ENCODE measurements around the gene L3MBTL2.
"Not testable (repeated sequence)": the region's sequence is repeated elsewhere in the genome, so short reads cannot be mapped to it uniquely, and the experiment has no call there.

Gene L3MBTL2

DNA sequence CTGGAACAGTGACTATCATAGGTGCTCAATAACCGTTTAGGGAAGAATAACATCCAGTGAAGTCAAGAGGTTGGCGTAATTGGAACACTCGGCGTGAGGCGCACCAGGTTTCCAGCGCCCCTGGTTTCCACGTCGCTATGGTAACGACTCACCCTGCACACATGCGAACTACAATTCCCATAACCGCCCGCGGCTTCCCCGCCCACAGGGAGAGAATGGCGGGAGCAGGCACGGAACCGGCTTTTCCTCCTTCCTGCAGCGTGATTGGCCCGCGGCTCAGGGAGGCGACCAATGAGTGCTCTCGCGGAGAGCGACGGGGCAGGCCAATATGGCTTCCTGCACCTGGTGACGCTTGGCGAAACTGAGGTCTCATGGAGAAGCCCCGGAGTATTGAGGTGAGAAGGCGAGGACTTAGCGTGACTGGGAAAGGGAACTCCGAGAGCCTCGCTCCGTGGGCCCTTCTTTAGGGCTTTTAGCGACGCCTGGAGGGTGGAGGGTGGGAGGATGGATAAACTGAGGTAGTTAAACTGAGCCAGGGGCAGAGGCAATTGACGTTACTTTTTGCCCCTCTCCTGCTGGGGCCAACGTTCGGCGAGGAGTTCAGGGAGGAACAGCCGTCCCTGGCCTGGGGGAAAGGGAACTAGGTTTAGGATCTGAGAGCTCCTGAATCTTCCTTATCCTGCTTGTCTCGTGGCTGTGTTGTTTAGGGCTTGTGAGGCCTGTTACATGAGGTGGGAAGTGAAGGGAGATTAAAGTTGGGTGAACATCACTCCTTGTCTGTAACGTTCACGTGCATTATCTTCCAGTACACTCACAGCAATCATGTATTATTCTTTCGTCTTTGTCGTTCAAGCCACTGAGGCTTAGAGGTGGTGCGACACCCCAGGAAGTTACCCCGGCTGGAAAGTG, at the start of gene L3MBTL2:
TSS of gene L3MBTL2 (plus strand) at position 321 of the 909 bp plus-strand sequence. CDS start at position 372, 51 bp downstream.
- peak; percentile 98 for DNase-seq (ENCODE audit: low read depth)

- no peak for DNase-seq (ENCODE audit: low read depth)
These were observed 48.0 kb upstream of the L3MBTL2 start for GRCh38 chr22:41157083-41157482.

GRCh38 chr22:41169157-41169556, 36.0 kb upstream of the L3MBTL2 start:
- no peak for DNase-seq (ENCODE audit: low read depth)

- DNase-seq (ENCODE audit: low read depth): no peak
These were observed 33.1 kb upstream of the L3MBTL2 start for GRCh38 chr22:41171996-41172395.

DNA sequence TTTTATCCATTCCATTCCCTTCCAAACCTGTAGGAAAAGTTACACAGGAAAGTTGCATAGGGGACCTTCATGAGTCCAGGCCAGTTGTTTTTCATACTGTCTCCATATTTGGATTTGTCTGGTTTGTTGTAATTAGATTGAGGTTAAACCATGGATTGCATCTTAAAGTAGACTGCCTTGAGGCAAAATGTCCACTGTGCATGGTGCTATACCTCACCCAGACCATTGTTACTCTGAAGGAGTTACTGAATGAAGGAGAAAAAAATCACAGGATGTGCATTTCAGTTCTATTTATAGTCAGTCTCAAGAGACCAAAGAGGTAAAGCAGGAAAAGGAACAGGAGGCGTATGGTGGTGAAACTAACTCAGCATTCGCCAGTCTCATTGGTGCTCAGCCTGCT, 29.6 kb upstream of the L3MBTL2 start:
- DNase-seq (ENCODE audit: low read depth): no peak

- no peak for DNase-seq (ENCODE audit: low read depth)
These were observed 28.0 kb upstream of the L3MBTL2 start for GRCh38 chr22:41177040-41177621.

GRCh38 chr22:41177622-41178424, 27.3 kb upstream of the L3MBTL2 start:
- no peak for DNase-seq (ENCODE audit: low read depth)

- DNase-seq (ENCODE audit: low read depth): no peak
These were observed 26.6 kb upstream of the L3MBTL2 start for GRCh38 chr22:41178425-41178975.

- not testable (repeated sequence) for DNase-seq (ENCODE audit: low read depth)
These were observed 24.8 kb upstream of the L3MBTL2 start for GRCh38 chr22:41180362-41180761.

DNA sequence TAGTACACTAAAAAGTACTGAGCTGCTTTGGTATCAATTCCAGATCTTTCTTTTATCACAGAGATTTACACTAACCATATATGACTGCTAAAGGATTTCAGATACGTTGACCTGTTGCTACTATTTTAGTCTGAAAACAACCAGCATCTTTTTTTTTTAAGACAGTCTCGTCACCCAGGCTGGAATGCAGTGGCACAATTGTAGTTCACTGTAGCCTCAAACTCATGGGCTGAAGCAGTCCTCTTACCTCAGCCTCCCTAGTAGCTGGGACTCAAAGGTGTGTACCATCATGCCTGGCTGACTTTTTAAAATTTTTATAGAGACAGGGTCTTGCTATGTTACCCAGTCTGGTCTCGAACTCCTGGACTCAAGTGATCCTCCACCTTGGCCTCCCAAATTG, 24.2 kb upstream of the L3MBTL2 start:
- no peak for DNase-seq (ENCODE audit: low read depth)

- DNase-seq (ENCODE audit: low read depth): no peak
These were observed 23.5 kb upstream of the L3MBTL2 start for GRCh38 chr22:41181349-41182241.

DNA sequence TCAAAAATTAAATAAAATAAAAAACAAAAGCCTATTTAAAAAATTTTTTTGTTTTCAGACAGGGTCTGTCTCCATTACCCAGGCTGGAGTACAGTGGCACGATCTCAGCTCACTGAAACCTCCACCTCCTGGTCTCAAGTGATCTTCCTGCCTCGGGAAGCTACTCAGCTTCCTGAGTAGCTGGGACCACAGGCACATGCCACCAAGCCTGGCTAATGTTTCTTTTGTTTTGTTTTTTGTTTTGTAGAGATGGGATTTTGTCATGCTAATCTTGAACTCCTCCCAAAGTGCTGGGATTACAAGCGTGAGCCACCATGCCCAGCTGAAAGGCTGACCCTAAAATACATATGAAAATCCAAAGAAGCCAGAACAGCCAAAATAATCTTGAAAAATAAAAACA, 20.4 kb upstream of the L3MBTL2 start:
- DNase-seq (ENCODE audit: low read depth): no peak

DNA sequence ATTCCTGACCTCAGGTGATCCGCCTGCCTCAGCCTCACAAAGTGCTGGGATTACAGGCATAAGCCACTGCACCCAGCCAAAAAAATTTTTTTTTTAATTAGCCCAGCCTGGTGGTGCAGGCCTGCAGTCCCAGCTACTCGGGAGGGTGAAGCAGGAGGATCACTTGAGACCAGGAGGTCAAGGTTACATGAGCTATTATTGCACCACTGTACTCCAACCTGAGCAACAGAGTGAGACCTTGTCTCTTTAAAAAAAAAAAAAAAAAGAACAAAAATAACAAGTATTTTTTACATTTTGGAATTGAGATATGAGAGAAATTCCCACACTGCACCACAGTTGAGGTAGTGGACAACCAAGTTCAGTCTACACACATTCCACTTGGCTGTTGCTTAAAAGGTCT, 13.6 kb upstream of the L3MBTL2 start:
- no peak for DNase-seq (ENCODE audit: low read depth)

DNA sequence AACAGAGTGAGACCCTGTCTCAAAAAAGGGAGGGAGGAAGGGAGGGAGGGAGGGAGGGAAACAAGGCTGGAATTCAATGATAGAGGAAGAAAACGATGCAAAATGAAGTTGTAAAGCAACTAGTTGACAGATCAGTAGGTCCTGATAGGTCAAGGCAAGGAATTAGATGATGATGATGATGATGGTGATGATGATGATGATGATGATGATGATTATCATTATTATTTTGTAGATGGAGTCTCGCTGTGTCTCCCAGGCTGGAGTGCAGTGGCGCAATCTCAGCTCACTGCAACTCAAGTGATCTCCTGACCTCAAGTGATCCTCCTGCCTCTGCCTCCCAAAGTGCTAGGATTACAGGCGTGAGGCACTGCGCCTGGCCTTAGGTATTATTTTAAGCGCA, 11.3 kb upstream of the L3MBTL2 start:
- no peak for DNase-seq (ENCODE audit: low read depth)

GRCh38 chr22:41197038-41197972, 7.8 kb upstream of the L3MBTL2 start:
- peak; percentile 64 for DNase-seq (ENCODE audit: low read depth)

- peak; percentile 42 for DNase-seq (ENCODE audit: low read depth)
These were observed 7.0 kb upstream of the L3MBTL2 start for GRCh38 chr22:41198027-41198580.

GRCh38 chr22:41201141-41201540, 4.0 kb upstream of the L3MBTL2 start:
- no peak for DNase-seq (ENCODE audit: low read depth)

GRCh38 chr22:41203118-41203517, 2.0 kb upstream of the L3MBTL2 start:
- no peak for DNase-seq (ENCODE audit: low read depth)

DNA sequence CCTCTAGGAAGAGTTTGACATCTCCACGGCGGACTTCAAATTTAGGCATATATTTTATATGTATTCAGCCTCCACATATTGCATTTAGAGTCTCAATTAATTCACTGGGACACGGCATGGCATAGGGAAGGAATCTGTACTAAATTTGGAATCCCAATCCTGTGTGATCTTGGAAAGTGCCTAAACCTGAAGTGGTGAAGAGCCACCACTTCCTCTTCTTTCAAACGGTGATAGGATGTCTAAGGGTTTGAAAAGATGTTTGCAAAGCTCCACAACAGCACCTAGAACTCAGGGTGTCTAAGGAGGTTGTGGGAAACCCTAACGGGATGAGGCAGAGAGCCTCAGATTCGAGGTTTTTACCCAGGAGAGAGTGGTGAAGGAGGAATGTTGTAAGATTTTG, 1.0 kb upstream of the L3MBTL2 start:
- DNase-seq (ENCODE audit: low read depth): no peak

GRCh38 chr22:41206719-41207118, 1.6 kb downstream of the L3MBTL2 start:
- no peak for DNase-seq (ENCODE audit: low read depth)

Measured in stimulated activated CD8-positive, alpha-beta memory T cell treated with anti-CD3 and anti-CD28 coated beads, Interleukin-7, amount 100 ng/mL, for 24 hours (primary cell).